Kidney epithelial cell (primary cell): ENCODE results near the gene JUNB. TPM values are rescaled to one million over a fixed set of nuclear protein-coding genes. Genes with fewer than 3 reads are reported as not detected.
"Not testable (repeated sequence)": the region's sequence is repeated elsewhere in the genome, so short reads cannot be mapped to it uniquely, and the experiment has no call there.

ENCODE experiments used
- DNase-seq: peaks from one replicate; pipeline ENCODE4 v3.0.0-alpha.2; 2010; ENCODE audit warnings: low read depth
- H3K27me3 ChIP-seq: 2 replicates; pipeline ENCODE4 v1.6.0; 2011; ENCODE audit warnings: low read length; ENCODE audit not compliant: control insufficient read depth, insufficient read depth
- H3K36me3 ChIP-seq: 2 replicates; pipeline ENCODE4 v1.5.1; 2011; ENCODE audit warnings: low read length; ENCODE audit not compliant: control insufficient read depth, insufficient read depth
- H3K4me3 ChIP-seq: 2 replicates; pipeline ENCODE4 v1.5.1; 2011; ENCODE audit warnings: low read depth, mild to moderate bottlenecking, control low read depth, low read length
- CTCF ChIP-seq: IDR thresholded peaks from 2 replicates; pipeline ENCODE4 v1.5.1; 2011; ENCODE audit warnings: mild to moderate bottlenecking, moderate library complexity, low read length, control low read depth, inconsistent platforms; ENCODE audit not compliant: insufficient read depth, poor library complexity, severe bottlenecking
- total RNA-seq: library from RNA; depleted of rRNA; stranded (reverse); fragments of >200 nt; gene quantifications from 2 replicates; pipeline ENCODE4 v1.2.3, GENCODE V29; 2015

The JUNB gene
- total RNA-seq, 1 donor from 2014 or later, result 395 TPM

GRCh38 chr19:12802267-12803106, 11.2 kb downstream of the JUNB start:
- no peaks in the 10 kb centered on the region for H3K36me3 ChIP-seq
- TF ChIP-seq CTCF, result no peak

GRCh38 chr19:12804051-12804450, 12.8 kb downstream of the JUNB start:
- TF ChIP-seq CTCF, result no peak
- Histone ChIP-seq H3K27me3 (no peaks in the 10 kb centered on the region), H3K36me3 (no peaks in the 10 kb centered on the region), H3K4me3 (no peak overlapping the region)
- DNase-seq, result no peak

More at GRCh38 chr19:12802267-12803106, 11.2 kb downstream of the JUNB start:
- Histone ChIP-seq H3K4me3 (peak overlapping the region; percentile 82), H3K27me3 (no peaks in the 10 kb centered on the region)
- DNase-seq, result no peak

GRCh38 chr19:12806242-12807081, 15.2 kb downstream of the JUNB start, which contains the start of gene RNASEH2A:
Gene RNASEH2A, plus strand, starts transcription at chr19:12806584. Its CDS starts 90 bp downstream, at chr19:12806674.
- peak within 1 kb of the TSS; percentile 68 for H3K4me3 ChIP-seq
- H3K36me3 ChIP-seq, result peaks cover 1% of the 10 kb centered on the region
- H3K27me3 ChIP-seq, result no peaks in the 10 kb centered on the region
- peak; percentile 65 for DNase-seq
- no peak for TF ChIP-seq CTCF

- Histone ChIP-seq H3K4me3 (no peak overlapping the region), H3K27me3 (no peaks in the 10 kb centered on the region), H3K36me3 (peaks cover 1% of the 10 kb centered on the region)
- DNase-seq, result no peak
- TF ChIP-seq CTCF, result no peak
Observed at GRCh38 chr19:12815088-12815487, 23.8 kb downstream of the JUNB start.

- H3K4me3 ChIP-seq, H3K27me3 ChIP-seq, DNase-seq, H3K36me3 ChIP-seq: not testable (repeated sequence)
Observed at GRCh38 chr19:12817188-12817587, 25.9 kb downstream of the JUNB start.

GRCh38 chr19:12817810-12818209, 26.5 kb downstream of the JUNB start:
- H3K36me3 ChIP-seq, H3K4me3 ChIP-seq, DNase-seq, H3K27me3 ChIP-seq: not testable (repeated sequence)
